GM13976 (cell line): Measurements from ENCODE around the gene BOLA2B.
A peak's percentile ranks its signal among the peaks of the same experiment; 100 is the strongest.
"Not testable (repeated sequence)": the region's sequence is repeated elsewhere in the genome, so short reads cannot be mapped to it uniquely, and the experiment has no call there.

Source experiments
- DNase-seq: peaks from one replicate; pipeline ENCODE4 v3.0.0; 2012; ENCODE audit warnings: low spot score
- in situ Hi-C: fragments of 300-500 bp; cut with MboI; formaldehyde crosslinking; loops from one replicate; pipeline ENCODE4 v1.12.0; 2022; ENCODE audit warnings: low sequenced_read_pairs, mixed read lengths, inconsistent platforms; ENCODE audit not compliant: unreplicated experiment
- TF ChIP-seq, protein P1 (sequence below): IDR thresholded peaks from 2 replicates; pipeline ENCODE4 v1.5.1; 2012; ENCODE audit warnings: borderline replicate concordance, mild to moderate bottlenecking; ENCODE audit not compliant: insufficient read depth; ENCODE audit errors: extremely low read depth, missing control alignments, control extremely low read depth

BOLA2B gene

DNA sequence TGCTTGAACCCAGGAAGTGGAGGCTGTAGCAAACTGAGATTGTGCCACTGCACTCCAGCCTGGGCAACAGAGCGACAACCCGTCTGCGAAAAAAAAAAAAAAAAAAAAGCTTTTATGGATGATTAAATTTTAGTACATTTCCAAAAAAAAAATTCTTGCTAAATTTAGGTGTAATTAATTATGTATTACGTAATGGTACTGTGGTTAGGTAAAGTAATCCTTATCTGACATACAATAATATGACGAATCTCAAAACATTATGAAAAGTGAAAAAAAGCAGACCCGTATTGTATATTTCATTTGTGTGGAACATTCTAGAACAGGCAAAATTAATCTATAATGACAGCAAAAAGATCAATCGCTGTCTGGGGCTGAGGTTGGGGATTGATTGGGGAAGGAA, 20.4 kb downstream of the BOLA2B start:
- in situ Hi-C loops, result no loop called here
- TF ChIP-seq, protein P1, sequence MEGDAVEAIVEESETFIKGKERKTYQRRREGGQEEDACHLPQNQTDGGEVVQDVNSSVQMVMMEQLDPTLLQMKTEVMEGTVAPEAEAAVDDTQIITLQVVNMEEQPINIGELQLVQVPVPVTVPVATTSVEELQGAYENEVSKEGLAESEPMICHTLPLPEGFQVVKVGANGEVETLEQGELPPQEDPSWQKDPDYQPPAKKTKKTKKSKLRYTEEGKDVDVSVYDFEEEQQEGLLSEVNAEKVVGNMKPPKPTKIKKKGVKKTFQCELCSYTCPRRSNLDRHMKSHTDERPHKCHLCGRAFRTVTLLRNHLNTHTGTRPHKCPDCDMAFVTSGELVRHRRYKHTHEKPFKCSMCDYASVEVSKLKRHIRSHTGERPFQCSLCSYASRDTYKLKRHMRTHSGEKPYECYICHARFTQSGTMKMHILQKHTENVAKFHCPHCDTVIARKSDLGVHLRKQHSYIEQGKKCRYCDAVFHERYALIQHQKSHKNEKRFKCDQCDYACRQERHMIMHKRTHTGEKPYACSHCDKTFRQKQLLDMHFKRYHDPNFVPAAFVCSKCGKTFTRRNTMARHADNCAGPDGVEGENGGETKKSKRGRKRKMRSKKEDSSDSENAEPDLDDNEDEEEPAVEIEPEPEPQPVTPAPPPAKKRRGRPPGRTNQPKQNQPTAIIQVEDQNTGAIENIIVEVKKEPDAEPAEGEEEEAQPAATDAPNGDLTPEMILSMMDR, result no peak
- no peak for DNase-seq

DNA sequence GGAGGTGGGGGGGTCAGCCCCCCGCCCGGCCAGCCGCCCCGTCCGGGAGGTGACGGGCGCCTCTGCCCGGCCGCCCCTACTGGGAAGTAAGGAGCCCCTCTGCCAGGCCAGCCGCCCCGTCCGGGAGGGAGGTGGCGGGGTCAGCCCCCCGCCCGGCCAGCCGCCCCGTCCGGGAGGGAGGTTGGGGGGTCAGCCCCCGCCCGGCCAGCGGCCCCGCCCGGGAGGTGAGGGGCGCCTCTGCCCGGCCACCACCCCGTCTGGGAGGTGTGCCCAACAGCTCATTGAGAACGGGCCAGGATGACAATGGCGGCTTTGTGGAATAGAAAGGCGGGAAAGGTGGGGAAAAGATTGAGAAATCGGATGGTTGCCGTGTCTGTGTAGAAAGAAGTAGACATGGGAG, 23.3 kb downstream of the BOLA2B start:
- in situ Hi-C loops, result not testable (repeated sequence)

DNA sequence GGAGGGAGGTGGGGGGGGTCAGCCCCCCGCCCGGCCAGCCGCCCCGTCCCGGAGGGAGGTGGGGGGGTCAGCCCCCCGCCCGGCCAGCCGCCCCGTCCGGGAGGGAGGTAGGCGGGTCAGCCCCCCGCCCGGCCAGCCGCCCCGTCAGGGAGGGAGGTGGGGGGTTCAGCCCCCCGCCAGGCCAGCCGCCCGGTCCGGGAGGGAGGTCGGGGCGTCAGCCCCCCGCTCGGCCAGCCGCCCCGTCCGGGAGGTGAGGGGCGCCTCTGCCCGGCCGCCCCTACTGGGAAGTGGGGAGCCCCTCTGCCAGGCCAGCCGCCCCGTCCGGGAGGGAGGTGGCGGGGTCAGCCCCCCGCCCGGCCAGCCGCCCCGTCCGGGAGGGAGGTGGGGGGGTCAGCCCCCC, 24.1 kb downstream of the BOLA2B start:
- in situ Hi-C loops, DNase-seq: not testable (repeated sequence)

More for the DNA sequence above, 23.3 kb downstream of the BOLA2B start:
- not testable (repeated sequence) for DNase-seq

DNA sequence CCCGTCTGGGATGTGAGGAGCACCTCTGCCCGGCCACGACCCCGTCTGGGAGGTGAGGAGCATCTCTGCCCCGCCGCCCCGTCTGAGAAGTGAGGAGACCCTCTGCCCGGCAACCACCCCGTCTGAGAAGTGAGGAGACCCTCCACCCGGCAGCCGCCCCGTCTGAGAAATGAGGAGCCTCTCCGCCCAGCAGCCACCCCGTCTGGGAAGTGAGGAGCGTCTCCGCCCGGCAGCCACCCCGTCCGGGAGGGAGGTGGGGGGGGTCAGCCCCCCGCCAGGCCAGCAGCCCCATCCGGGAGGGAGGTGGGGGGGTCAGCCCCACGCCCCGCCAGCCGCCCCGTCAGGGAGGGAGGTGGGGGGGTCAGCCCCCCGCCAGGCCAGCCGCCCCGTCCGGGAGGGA, 24.7 kb downstream of the BOLA2B start:
- DNase-seq, in situ Hi-C loops: not testable (repeated sequence)

DNA sequence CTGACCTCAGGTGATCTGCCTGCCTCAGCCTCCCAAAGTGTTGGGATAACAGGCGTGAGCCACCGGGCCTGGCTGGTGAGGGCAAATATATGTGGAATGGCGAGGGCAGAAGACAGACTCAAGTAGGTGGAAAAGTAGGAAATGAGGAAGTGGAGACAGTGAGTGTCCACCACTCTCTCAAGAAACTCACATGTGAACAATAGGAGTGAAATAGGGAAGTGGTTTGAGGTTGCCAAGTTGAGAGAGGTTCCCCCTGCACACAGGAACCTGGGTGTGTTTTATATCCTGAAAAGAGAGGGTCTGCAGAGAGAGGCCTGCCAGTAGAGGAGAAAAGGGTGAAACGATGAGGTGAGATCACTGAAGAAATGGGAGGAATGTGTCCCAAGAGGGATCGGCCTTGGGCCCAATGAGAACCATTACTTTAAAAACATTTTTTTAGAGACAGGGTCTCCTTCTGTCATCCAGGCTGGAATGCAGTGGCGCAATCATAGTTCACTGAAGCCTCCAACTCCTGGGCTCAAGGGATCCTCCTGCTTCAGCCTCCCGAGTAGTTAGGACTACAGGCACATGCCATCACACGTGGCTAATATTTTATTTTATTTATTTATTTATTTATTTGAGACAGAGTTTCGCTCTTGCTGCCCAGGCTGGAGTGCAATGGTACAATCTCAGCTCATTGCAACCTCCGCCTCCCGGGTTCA, 27.1 kb downstream of the BOLA2B start:
- DNase-seq, result peak; percentile 81
- TF ChIP-seq, protein P1, result no peak
- in situ Hi-C loops, result no loop called here

DNA sequence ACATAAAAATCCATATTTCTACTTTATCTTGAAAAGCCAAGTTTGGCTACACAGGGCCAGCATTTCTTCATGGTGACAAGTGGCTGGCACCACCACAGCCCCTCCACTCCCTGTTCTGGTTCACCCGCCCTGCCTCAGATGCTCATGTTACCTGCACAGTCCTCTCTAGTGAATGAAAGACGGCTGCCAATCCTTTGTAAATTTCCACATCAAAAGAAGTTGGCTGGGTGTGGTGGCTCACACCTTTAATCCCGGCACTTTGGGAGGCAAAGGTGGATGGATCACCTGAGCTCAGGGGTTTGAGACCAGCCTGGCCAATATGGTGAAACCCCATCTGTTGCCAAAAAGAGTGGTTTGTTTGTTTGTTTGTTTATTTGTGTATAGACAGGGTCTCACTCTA, 29.9 kb downstream of the BOLA2B start:
- TF ChIP-seq, protein P1, result no peak
- in situ Hi-C loops, result no loop called here
- no peak for DNase-seq

DNA sequence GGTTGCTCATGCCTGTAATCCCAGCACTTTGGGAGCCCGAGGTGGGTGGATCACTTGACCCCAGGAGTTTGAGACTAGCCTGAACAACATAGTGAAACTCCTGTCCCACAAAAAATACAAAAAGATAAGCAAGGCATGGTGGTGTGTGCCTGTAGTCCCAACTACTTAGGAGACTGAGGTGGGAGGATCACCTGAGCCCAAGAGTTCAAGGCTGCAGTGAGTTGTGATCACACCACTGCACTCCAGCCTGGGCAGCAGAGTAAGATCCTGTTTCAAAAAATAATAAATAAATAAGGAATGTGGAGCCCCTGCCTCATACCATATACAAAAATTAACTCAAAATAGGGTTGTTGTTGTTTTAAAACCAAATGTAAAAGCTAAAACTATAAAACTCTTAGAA, 36.3 kb downstream of the BOLA2B start:
- DNase-seq, result no peak
- TF ChIP-seq, protein P1, result no peak
- in situ Hi-C loops, result no loop called here

DNA sequence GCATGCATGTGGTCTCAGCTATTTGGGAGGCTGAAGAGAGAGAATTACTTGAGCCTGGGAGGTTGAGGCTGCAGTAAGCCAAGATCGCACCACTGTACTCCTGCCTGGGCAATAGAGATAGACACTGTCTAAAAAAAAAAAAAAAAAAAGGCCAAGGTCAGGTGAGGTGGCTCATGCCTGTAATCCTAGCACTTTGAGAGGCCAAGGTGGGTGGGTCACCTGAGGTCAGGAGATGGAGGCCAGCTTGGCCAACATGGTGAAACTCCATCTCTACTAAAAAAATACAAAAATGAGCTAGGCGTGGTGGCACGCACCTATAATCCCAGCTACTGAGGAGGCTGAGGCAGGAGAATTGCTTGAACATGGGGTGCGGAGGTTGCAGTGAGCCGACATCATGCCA, 38.3 kb downstream of the BOLA2B start:
- in situ Hi-C loops, result no loop called here
- DNase-seq, result no peak
- TF ChIP-seq, protein P1, result no peak
